ENCODE data around the gene MAP2K3. TPM values are rescaled to one million over a fixed set of nuclear protein-coding genes. Genes with fewer than 3 reads are reported as not detected.
A peak's percentile ranks its signal among the peaks of the same experiment; 100 is the strongest.
"Not testable (repeated sequence)": the region's sequence is repeated elsewhere in the genome, so short reads cannot be mapped to it uniquely, and the experiment has no call there.

Gene MAP2K3
- total and polyA plus RNA-seq, 12 donors: 6.4 to 64.8 (median 32.2) TPM

- intact Hi-C loops (cut with DNase I); H3K4me1 ChIP-seq (replicated peaks in 1 of 2); H3K4me3 ChIP-seq; H3K9me3 ChIP-seq (replicated peaks in 1 of 3); H3K27me3 ChIP-seq: not testable (repeated sequence)
- 67 to 80% (median 71%) methylated on average over 10 to 22 of the region's 22 CpGs for WGBS, 4 donors
- Histone ChIP-seq H3K27ac (peak overlapping the region in 1 of 5 donors; percentile 45), H3K36me3 (replicated peaks in 1 of 2) (peaks cover 0 to 52% of the 10 kb centered on the region in 2 donors)
- peak in 2 of 7 donors; percentile 20 to 54 for DNase-seq
Measured at GRCh38 chr17:21310766-21311602, 26.5 kb downstream of the MAP2K3 start.

GRCh38 chr17:21313320-21313719 is 28.8 kb downstream of the MAP2K3 start:
- intact Hi-C loops (cut with DNase I): no loop called here
- Histone ChIP-seq H3K4me3 (no peak overlapping the region), H3K36me3 (replicated peaks in 1 of 2) (peaks cover 0 to 45% of the 10 kb centered on the region in 2 donors), H3K4me1 (replicated peaks in 1 of 2) (no peaks in the 10 kb centered on the region), H3K9me3 (replicated peaks in 1 of 3) (peaks cover 0 to 10% (median 0%) of the 10 kb centered on the region in 3 donors), H3K27me3 (no peaks in the 10 kb centered on the region), H3K27ac (no peak overlapping the region)
- 93 to 96% (median 95%) methylated on average over 4 to 5 of the region's 5 CpGs for WGBS, 4 donors
- peak in 1 of 7 donors; percentile 45 for DNase-seq
- TF ChIP-seq POLR2A (IDR thresholded peaks at IDR 0.05): no peak
- TF ChIP-seq, protein P1, sequence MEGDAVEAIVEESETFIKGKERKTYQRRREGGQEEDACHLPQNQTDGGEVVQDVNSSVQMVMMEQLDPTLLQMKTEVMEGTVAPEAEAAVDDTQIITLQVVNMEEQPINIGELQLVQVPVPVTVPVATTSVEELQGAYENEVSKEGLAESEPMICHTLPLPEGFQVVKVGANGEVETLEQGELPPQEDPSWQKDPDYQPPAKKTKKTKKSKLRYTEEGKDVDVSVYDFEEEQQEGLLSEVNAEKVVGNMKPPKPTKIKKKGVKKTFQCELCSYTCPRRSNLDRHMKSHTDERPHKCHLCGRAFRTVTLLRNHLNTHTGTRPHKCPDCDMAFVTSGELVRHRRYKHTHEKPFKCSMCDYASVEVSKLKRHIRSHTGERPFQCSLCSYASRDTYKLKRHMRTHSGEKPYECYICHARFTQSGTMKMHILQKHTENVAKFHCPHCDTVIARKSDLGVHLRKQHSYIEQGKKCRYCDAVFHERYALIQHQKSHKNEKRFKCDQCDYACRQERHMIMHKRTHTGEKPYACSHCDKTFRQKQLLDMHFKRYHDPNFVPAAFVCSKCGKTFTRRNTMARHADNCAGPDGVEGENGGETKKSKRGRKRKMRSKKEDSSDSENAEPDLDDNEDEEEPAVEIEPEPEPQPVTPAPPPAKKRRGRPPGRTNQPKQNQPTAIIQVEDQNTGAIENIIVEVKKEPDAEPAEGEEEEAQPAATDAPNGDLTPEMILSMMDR (IDR thresholded peaks at IDR 0.05): no peak

DNA sequence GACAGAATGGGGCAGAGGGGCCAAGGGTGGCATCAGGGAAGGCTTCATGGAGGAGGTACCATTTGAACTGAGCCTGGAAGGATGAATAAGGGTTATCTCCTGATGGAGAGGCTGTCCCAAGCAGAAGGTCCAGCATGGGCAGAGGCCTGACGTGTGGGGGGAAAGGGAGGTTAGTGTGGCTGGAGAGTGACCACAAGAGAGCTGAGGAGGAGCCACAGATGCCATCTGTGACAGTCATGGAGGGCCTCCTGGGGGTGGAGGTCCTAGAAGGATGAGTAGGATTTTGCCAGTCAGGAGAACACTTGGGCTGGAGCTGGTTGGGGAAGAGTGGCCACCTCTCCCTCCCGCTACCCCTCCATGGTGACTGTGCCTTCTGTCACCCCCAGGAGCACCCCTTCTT is 29.2 kb downstream of the MAP2K3 start:
- peak in 1 of 7 donors; percentile 44 for DNase-seq
- H3K36me3 ChIP-seq (replicated peaks in 1 of 2): peaks cover 0 to 40% of the 10 kb centered on the region in 2 donors
- H3K27ac ChIP-seq; H3K4me3 ChIP-seq; H3K4me1 ChIP-seq (replicated peaks in 1 of 2); H3K27me3 ChIP-seq; H3K9me3 ChIP-seq (replicated peaks in 1 of 3); intact Hi-C loops (cut with DNase I): not testable (repeated sequence)
- WGBS, 4 donors: 86 to 100% (median 95%) methylated on average over 2 of the region's 2 CpGs

- WGBS, 4 donors: 72 to 87% (median 76%) methylated on average over 3 to 7 of the region's 7 CpGs
Measured at GRCh38 chr17:21314261-21314664, 29.8 kb downstream of the MAP2K3 start.

DNA sequence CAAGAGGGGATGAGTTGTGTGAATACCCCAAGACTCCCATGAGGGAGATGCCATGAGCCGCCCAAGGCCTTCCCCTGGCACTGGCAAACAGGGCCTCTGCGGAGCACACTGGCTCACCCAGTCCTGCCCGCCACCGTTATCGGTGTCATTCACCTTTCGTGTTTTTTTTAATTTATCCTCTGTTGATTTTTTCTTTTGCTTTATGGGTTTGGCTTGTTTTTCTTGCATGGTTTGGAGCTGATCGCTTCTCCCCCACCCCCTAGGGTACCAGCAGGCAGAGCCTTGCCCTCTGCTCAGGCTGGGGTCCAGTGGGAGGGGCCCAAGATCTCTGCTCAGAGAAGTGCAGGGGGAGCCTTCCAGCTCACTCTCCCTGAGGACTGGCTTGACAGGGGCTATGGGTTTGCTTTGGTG is 30.2 kb downstream of the MAP2K3 start:
- H3K4me3 ChIP-seq; H3K27me3 ChIP-seq; intact Hi-C loops (cut with DNase I); H3K9me3 ChIP-seq (replicated peaks in 1 of 3); H3K4me1 ChIP-seq (replicated peaks in 1 of 2); H3K27ac ChIP-seq: not testable (repeated sequence)
- H3K36me3 ChIP-seq (replicated peaks in 1 of 2): peaks cover 0 to 35% of the 10 kb centered on the region in 2 donors
- WGBS, 4 donors: 89 to 95% (median 92%) methylated on average over 7 of the region's 7 CpGs
- DNase-seq: peak in 1 of 7 donors; percentile 42

More at GRCh38 chr17:21314261-21314664, 29.8 kb downstream of the MAP2K3 start:
- H3K27me3 ChIP-seq; H3K4me1 ChIP-seq (replicated peaks in 1 of 2); intact Hi-C loops (cut with DNase I); H3K4me3 ChIP-seq; H3K27ac ChIP-seq; H3K9me3 ChIP-seq (replicated peaks in 1 of 3): not testable (repeated sequence)
- DNase-seq: peak in 2 of 7 donors; percentile 19 to 49
- H3K36me3 ChIP-seq (replicated peaks in 1 of 2): peaks cover 0 to 35% of the 10 kb centered on the region in 2 donors

DNA sequence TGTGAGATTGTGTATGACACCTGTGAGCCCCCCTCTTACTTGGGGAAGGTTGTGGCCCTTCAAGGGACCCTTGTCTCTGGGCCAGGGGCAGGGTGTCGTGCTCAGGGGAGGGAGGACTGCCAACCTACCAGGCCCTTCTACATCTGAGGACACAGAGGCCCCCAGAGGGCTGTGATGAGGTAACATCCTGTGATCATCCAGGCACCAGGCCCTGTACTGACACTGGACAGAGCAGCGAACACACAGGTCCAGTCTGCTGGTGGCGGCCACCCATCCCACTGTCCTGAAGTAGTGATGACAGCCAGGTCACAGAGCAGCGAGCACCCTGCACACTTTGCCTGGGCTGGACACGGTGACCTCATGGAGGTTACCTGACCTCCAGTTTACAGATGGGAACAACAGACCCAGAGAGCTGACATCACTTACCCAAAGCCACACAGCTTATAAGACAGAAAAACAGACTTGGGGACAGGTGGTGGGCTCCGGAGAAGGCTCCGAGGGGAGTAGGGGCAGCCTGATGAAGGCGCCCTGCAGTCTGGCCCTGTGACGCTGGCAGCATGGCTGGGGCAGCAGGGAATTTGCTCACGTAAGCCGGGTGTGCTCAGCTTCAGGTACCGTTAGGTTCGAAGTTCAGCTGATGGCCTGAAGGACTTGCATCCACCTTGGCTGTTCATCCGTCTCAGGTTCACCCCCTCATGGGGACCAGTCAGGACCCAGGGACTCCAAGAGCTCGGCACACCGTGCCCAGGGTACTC is 30.9 kb downstream of the MAP2K3 start:
- 87 to 93% (median 88%) methylated on average over 5 to 14 of the region's 16 CpGs for WGBS, 4 donors
- H3K4me3 ChIP-seq: not testable (repeated sequence)

DNA sequence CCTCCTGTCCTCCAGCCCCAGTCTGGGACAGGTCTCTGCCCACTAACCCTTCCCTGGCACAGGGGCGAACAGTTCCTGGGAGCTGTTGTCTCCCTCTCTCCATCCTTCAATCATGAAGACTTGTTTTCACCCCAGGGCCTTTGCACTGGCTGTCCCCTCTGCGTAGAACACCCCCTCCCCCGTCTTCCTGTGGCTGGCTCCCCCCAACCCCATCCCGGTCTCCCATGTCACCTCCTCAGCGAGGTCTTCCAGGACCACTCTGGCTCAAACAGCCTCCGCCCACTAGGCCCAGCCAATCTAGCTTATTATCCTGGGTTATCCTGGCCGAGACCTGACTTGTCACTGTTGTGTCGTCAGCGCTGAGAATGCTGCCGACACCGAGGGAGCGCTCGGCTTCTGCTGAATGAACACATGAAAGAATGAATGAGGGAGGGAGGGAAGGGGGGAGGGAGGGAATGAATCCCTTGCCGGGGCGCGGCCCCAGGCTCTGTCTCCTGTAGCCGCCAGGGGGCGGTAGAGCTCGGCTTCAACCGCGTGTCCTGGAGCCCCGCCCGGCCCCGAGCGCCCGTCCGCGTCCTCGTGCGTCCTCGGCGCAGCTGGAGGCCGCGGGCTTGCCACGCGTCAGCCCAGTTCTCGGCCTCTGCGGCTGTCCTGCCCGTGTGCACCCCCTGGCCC is 31.8 kb downstream of the MAP2K3 start:
- 51 to 73% (median 58%) methylated on average over 5 to 7 of the region's 39 CpGs for WGBS, 4 donors
- H3K27ac ChIP-seq; H3K27me3 ChIP-seq; H3K4me3 ChIP-seq; intact Hi-C loops (cut with DNase I); H3K9me3 ChIP-seq (replicated peaks in 1 of 3); H3K4me1 ChIP-seq (replicated peaks in 1 of 2): not testable (repeated sequence)
- H3K36me3 ChIP-seq (replicated peaks in 1 of 2): peaks cover 0 to 29% of the 10 kb centered on the region in 2 donors
- DNase-seq: peak in 1 of 7 donors; percentile 65

More for the DNA sequence above, 30.9 kb downstream of the MAP2K3 start:
- peaks cover 0 to 30% of the 10 kb centered on the region in 2 donors for H3K36me3 ChIP-seq (replicated peaks in 1 of 2)
- intact Hi-C loops (cut with DNase I); H3K9me3 ChIP-seq (replicated peaks in 1 of 3); H3K4me1 ChIP-seq (replicated peaks in 1 of 2); H3K27me3 ChIP-seq; H3K27ac ChIP-seq: not testable (repeated sequence)
- DNase-seq: peak in 1 of 7 donors; percentile 66

DNA sequence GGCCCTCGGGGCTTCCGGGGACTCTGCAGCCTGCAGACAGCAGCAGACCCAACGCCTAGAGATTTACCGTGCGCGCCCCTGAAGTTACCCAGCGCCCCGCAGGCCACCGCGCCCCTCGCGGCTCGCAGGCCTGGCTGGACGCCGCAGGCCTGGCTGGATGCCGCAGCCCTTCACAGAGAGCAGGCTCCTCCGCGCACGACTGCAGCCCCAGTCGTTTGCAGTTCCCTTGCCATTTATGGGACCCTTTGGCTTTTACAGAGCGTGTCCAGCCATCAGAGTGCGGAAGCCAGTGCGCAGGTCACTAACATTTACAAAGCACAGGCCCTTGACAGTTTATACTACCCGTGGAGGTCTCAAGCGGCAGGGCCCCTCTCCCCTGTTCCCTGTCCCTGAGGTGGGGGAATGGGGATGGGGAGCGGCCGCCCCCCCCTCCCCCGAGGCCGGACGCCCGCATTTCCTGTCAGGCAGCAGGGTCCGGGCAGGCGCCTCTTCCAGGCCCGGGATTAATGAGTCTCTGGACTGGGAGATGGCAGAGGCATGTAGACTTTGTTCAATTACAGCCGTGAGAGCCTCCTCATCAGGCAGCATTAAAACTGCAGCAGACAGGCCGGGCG is 32.5 kb downstream of the MAP2K3 start:
- H3K4me1 ChIP-seq (replicated peaks in 1 of 2); H3K4me3 ChIP-seq; intact Hi-C loops (cut with DNase I); H3K27me3 ChIP-seq; H3K9me3 ChIP-seq (replicated peaks in 1 of 3): not testable (repeated sequence)
- DNase-seq: peak in 1 of 7 donors; percentile 56
- Histone ChIP-seq H3K27ac (peak overlapping the region in 1 of 5 donors; percentile 21), H3K36me3 (replicated peaks in 1 of 2) (peaks cover 0 to 26% of the 10 kb centered on the region in 2 donors)
- WGBS, 4 donors: 14 to 37% (median 32%) methylated on average over 3 to 35 of the region's 37 CpGs

- peak in 1 of 7 donors; percentile 53 for DNase-seq
- intact Hi-C loops (cut with DNase I): not testable (repeated sequence)
- WGBS, 4 donors: 85 to 93% (median 90%) methylated on average over 16 to 18 of the region's 18 CpGs
Measured at GRCh38 chr17:21317821-21318220, 33.3 kb downstream of the MAP2K3 start.

More at GRCh38 chr17:21317821-21318220, 33.3 kb downstream of the MAP2K3 start:
- not testable (repeated sequence) for H3K4me3 ChIP-seq; H3K27ac ChIP-seq; H3K9me3 ChIP-seq (replicated peaks in 1 of 3); H3K27me3 ChIP-seq; H3K4me1 ChIP-seq (replicated peaks in 1 of 2)
- H3K36me3 ChIP-seq (replicated peaks in 1 of 2): peaks cover 0 to 19% of the 10 kb centered on the region in 2 donors

Data from adrenal gland (tissue), 12 donors.